ENCODE measurements around the gene CHAMP1. TPM values are rescaled to one million over a fixed set of nuclear protein-coding genes. Genes with fewer than 3 reads are reported as not detected.
"Not testable (repeated sequence)": the region's sequence is repeated elsewhere in the genome, so short reads cannot be mapped to it uniquely, and the experiment has no call there.

Gene CHAMP1
- total and polyA plus RNA-seq, 7 donors, result 6.5 to 15.9 (median 9.6) TPM

- Histone ChIP-seq H3K36me3 (no peaks in the 10 kb centered on the region), H3K4me3 (no peak overlapping the region), H3K27me3 (no peaks in the 10 kb centered on the region), H3K27ac (no peak overlapping the region), H3K4me1 (peaks cover 0 to 11% (median 10%) of the 10 kb centered on the region in 4 donors), H3K9me3 (no peaks in the 10 kb centered on the region)
- no peak for DNase-seq
- intact Hi-C loops (cut with DNase I), result no loop called here
- 36 to 51% methylated on average over 5 of the region's 5 CpGs for WGBS, 2 donors
- TF ChIP-seq EP300 (IDR thresholded peaks at IDR 0.05), result no peak
- TF ChIP-seq, protein P1, sequence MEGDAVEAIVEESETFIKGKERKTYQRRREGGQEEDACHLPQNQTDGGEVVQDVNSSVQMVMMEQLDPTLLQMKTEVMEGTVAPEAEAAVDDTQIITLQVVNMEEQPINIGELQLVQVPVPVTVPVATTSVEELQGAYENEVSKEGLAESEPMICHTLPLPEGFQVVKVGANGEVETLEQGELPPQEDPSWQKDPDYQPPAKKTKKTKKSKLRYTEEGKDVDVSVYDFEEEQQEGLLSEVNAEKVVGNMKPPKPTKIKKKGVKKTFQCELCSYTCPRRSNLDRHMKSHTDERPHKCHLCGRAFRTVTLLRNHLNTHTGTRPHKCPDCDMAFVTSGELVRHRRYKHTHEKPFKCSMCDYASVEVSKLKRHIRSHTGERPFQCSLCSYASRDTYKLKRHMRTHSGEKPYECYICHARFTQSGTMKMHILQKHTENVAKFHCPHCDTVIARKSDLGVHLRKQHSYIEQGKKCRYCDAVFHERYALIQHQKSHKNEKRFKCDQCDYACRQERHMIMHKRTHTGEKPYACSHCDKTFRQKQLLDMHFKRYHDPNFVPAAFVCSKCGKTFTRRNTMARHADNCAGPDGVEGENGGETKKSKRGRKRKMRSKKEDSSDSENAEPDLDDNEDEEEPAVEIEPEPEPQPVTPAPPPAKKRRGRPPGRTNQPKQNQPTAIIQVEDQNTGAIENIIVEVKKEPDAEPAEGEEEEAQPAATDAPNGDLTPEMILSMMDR (IDR thresholded peaks at IDR 0.05), result no peak
- TF ChIP-seq POLR2AphosphoS5 (IDR thresholded peaks at IDR 0.05), result no peak
- no peak for TF ChIP-seq POLR2A (IDR thresholded peaks at IDR 0.05)
These were observed 20.2 kb downstream of the CHAMP1 start for GRCh38 chr13:114334305-114335053.

- H3K4me3 ChIP-seq; DNase-seq; H3K27me3 ChIP-seq; H3K36me3 ChIP-seq; H3K27ac ChIP-seq; H3K9me3 ChIP-seq; intact Hi-C loops (cut with DNase I): not testable (repeated sequence)
- H3K4me1 ChIP-seq, result peaks cover 0 to 17% (median 17%) of the 10 kb centered on the region in 4 donors
- WGBS, 2 donors, result 80 to 85% methylated on average over 1 of the region's 1 CpG
These were observed 22.2 kb downstream of the CHAMP1 start for GRCh38 chr13:114336457-114336856.

GRCh38 chr13:114338959-114339358, 24.7 kb downstream of the CHAMP1 start:
- intact Hi-C loops (cut with DNase I), result no loop called here

GRCh38 chr13:114339857-114340534, 25.7 kb downstream of the CHAMP1 start:
- H3K4me3 ChIP-seq, result no peak overlapping the region
- WGBS, 2 donors, result 45 to 53% methylated on average over 10 of the region's 10 CpGs
- H3K27ac ChIP-seq, result no peak overlapping the region
- intact Hi-C loops (cut with DNase I), result no loop called here
- TF ChIP-seq POLR2A (IDR thresholded peaks at IDR 0.05), result no peak
- TF ChIP-seq, protein P1 (IDR thresholded peaks at IDR 0.05), result peak in 3 of 4 experiments; percentile 17 to 58 (median 41)
- TF ChIP-seq EP300 (IDR thresholded peaks at IDR 0.05), result no peak
- TF ChIP-seq POLR2AphosphoS5 (IDR thresholded peaks at IDR 0.05), result peak in 1 of 4 donors; percentile 14
- no peaks in the 10 kb centered on the region for H3K36me3 ChIP-seq
- H3K27me3 ChIP-seq, result no peaks in the 10 kb centered on the region
- H3K9me3 ChIP-seq, result no peaks in the 10 kb centered on the region
- DNase-seq, result peak; percentile 74
- H3K4me1 ChIP-seq, result peaks cover 0 to 17% (median 17%) of the 10 kb centered on the region in 4 donors

More at GRCh38 chr13:114338959-114339358, 24.7 kb downstream of the CHAMP1 start:
- Histone ChIP-seq H3K9me3 (no peaks in the 10 kb centered on the region), H3K27me3 (no peaks in the 10 kb centered on the region), H3K4me1 (peaks cover 0 to 17% (median 17%) of the 10 kb centered on the region in 4 donors), H3K27ac (peak overlapping the region in 1 of 4 donors; percentile 21), H3K4me3 (no peak overlapping the region), H3K36me3 (no peaks in the 10 kb centered on the region)
- 91 to 93% methylated on average over 5 of the region's 5 CpGs for WGBS, 2 donors
- TF ChIP-seq, protein P1 (IDR thresholded peaks at IDR 0.05), result no peak
- TF ChIP-seq POLR2AphosphoS5 (IDR thresholded peaks at IDR 0.05) (no peak), POLR2A (IDR thresholded peaks at IDR 0.05) (no peak)
- no peak for DNase-seq

DNA sequence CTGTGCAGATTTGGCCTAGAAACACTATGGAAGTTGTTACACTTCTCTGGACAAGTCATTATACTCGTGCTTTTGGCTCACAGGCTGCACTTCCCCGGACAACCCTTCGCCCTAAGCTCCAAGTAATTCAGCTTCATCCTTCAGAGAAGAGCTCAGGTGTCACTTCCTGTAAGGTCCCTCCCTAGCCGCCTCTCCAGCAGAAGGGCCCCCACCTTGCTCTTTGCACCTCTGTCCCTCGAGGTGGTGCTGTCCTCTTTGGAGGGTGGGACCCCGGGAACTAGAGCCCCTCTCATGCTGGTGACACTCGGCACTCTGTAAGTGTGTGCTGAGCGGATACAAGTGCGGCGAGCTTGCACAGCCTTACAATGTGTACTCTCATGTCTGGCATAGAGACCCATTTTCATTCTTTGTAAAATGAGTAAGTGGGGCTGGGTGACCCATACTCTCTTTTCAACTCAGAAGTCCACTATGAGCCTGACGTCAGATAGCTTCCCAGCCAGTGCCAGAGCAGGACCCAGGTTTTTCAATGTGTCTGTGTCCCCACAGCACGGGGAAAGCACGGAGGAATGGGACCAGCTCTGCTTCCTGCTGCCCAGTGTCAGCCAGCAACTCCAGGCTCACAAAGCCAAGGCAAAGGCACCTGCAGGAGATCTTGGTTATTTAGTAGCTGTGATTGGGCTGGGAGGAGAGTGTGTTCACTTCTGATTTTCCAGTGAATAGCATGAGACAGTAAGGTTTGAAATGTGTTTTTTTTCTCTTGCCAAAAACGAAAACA, 26.9 kb downstream of the CHAMP1 start:
- 77% methylated on average over 14 of the region's 14 CpGs for WGBS, 2 donors
- TF ChIP-seq POLR2A (IDR thresholded peaks at IDR 0.05), result no peak

GRCh38 chr13:114347256-114347655, 33.0 kb downstream of the CHAMP1 start:
- 60 to 72% methylated on average over 3 of the region's 3 CpGs for WGBS, 2 donors
- H3K4me3 ChIP-seq; H3K27me3 ChIP-seq; H3K9me3 ChIP-seq; DNase-seq; H3K27ac ChIP-seq; intact Hi-C loops (cut with DNase I); H3K36me3 ChIP-seq; H3K4me1 ChIP-seq: not testable (repeated sequence)

More for the DNA sequence above, 26.9 kb downstream of the CHAMP1 start:
- Histone ChIP-seq H3K27ac (no peak overlapping the region), H3K9me3 (no peaks in the 10 kb centered on the region), H3K27me3 (no peaks in the 10 kb centered on the region), H3K4me1 (peaks cover 0 to 17% (median 17%) of the 10 kb centered on the region in 4 donors), H3K36me3 (no peaks in the 10 kb centered on the region), H3K4me3 (no peak overlapping the region)
- intact Hi-C loops (cut with DNase I), result no loop called here
- DNase-seq, result no peak
